GM12872 (cell line): ENCODE results near the gene DBH.

Experiments
- TF ChIP-seq, protein P1 (sequence below): IDR thresholded peaks from 3 replicates; pipeline ENCODE4 v1.5.1; 2011; ENCODE audit warnings: low read depth, mild to moderate bottlenecking, low read length, moderate library complexity; ENCODE audit not compliant: insufficient read depth

Gene DBH

DNA sequence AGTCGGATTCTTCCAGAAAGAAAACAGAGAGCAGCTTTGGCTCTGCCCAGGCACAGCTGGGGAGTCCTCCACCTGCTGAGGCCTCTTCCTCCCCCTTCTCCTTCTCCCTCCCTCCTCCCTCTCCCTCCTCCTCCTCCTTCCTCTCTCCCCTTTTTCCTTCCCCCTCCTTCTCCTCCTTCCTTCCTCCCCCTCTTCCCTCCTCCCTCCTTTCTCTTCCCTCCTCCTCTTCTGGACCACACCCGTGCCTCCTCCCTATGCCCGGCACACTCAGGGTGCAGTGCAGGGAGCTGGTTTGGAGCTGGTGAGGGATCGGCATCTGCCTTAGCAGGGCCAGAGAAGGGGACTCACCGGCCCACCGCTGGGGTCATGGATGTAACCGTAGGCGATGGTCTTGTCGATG lies 30.2 kb downstream of the DBH start:
- TF ChIP-seq, protein P1, sequence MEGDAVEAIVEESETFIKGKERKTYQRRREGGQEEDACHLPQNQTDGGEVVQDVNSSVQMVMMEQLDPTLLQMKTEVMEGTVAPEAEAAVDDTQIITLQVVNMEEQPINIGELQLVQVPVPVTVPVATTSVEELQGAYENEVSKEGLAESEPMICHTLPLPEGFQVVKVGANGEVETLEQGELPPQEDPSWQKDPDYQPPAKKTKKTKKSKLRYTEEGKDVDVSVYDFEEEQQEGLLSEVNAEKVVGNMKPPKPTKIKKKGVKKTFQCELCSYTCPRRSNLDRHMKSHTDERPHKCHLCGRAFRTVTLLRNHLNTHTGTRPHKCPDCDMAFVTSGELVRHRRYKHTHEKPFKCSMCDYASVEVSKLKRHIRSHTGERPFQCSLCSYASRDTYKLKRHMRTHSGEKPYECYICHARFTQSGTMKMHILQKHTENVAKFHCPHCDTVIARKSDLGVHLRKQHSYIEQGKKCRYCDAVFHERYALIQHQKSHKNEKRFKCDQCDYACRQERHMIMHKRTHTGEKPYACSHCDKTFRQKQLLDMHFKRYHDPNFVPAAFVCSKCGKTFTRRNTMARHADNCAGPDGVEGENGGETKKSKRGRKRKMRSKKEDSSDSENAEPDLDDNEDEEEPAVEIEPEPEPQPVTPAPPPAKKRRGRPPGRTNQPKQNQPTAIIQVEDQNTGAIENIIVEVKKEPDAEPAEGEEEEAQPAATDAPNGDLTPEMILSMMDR = no peak

DNA sequence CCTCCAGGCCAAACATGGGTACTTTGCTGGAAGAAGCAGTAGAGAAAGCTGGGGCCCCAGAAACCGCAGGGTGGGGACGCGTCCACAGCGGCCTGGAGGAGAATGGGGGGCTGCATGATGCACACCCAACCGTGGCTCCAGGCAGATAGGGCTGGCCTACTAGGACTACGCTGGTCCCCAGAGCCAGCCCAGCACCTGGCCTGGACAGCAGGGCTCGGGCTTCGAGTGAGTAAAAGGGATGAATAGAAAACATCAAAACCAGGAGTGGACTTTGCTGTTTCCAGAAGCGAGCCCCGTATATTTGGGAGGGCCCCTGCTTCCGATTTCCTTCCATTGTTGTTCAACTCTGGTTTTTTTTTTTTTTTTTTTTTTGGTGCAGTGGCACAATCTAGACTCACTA lies 30.7 kb downstream of the DBH start:
- TF ChIP-seq, protein P1 = no peak

DNA sequence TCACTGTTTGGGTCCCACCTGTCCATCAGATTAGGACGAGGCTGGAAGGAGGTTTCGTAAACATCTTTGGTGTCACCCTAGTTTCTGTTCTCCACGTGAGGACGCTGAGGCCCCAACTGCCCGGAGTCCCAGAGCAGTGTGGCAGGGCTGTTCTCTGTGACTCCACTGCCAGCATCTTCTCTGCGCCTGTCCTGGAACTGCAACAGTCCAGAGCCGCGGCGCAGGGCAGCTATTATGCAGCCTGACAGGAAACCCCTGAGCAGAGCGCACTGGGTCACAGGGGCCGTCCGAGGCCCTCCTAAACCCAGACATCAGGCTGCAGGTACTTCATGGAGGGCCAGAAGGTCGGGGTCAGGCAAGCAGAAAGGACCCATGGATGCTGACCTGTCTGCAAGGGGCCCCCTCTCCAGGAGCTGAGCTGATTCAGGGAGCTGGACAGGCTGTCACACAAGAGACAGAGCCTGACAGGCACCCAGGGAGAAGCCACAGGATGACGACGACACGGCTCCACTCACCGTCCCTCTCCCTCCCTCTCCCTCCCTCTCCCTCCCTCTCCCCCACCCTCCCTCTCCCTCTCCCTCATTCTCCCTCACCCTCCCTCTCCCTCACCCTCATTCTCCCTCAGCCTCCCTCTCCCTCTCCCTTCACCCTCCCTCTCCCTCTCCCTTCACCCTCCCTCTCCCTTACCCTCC lies 31.7 kb downstream of the DBH start:
- TF ChIP-seq, protein P1 = no peak

DNA sequence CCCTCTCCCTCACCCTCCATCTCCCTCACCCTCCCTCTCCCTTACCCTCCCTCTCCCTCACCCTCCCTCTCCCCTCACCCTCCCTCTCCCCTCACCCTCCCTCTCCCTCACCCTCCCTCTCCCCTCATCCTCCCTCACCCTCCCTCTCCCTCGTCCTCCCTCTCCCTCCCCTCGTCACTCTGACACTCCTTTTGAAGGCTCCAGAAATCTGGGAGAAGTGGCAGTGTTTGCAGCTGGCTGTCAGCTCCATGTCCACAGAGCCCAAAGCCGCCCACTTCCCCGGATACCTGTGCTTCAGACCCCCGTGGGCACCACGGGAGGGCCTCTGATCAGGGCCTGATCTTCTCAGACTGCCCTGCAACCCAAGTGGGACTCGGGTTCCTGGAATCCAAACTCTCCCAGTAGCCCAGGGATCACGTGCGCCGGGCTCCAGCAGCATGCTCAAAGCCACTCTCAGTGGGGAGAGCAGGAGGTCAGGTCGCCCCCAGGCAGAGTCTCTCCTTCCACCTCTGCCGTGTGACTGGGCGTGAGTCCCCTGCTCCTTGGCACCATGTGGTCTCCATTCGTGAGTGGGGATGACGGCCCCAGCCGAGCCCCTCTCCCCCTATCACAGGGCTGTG lies 33.1 kb downstream of the DBH start:
- TF ChIP-seq, protein P1 = no peak

DNA sequence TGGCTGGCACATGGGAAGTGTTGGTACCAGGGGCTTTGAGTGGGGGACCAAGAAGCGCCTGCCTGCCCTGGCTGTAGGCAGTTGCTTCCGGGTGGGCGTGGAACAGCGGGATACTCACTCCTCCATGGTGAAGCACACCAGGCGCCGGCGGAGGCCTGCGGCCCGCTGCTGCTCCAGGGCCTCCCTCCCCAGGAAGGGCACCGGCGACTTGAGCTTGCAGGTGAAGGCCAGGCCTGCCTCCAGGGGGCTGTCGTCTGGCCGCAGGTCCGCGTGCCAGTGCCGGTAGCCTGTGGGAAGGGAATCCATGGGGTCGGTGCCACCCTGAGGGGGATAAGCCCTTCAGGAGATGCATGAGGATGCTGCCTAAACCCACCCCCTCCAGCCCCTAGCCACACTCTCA lies 34.3 kb downstream of the DBH start:
- TF ChIP-seq, protein P1 = no peak

DNA sequence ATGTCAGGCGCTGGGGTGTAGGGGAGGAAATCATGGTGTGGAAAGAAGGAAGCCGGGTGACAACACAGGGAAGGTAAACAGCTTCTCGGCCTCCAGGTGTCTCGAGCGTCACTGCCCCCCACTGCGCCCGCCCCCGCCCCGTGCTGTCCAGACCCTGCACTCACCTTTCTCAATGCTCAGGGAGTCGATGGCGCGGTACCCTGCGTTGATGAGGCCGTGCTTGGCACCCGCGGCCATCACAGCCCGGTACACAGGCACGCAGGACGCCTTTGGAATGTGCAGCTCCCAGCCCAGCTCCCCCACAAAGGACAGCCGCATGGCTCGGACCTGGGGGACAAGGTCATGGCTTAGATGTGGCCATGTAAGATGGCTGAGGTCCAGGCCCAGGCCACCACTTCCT lies 35.2 kb downstream of the DBH start:
- TF ChIP-seq, protein P1 = no peak

DNA sequence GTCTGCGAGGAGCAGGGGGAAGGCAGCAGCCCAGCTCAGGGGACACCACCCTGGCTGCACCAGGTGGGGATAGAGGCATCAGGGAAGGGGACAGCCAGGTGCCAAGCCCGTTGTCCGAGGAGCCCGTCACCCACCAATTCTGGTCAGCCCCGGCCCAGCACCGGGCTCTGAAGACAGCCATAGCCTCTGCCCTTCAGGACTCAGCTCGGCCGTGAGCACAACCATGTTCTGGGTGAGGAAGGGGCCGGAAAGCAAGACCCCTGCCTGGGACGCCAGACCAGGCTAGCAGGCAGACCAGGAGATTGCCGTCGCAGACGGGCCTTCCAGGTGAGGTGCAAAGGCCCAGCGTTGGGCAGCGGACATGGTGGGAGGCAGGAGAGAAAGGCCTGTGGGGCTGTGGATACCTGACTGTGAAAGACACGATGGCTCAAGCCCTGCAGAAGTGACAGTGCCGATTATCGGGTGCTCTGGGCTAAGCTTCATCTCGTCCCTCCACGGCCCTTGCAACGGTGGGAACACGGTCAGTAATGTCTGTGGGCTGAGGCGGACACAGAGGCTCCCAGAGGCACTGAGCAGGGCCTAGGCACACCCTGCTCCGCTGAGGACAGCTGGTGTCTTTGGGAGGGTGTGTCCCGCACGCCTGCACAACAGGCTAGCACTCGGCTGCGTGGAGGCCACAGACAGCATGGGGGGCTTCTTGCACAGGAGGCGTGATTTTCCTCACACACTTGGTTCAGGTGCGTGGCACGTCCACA lies 36.5 kb downstream of the DBH start:
- TF ChIP-seq, protein P1 = no peak
